K562 (cell line): Measurements from ENCODE around the gene CBX8. TPM values are rescaled to one million over a fixed set of nuclear protein-coding genes. Genes with fewer than 3 reads are reported as not detected.

Experiments
- polyA plus RNA-seq, 8 experiments: library from polyadenylated mRNA; depleted of rRNA in 4 of 8; stranded (reverse) in 5 of 8; unstranded in 3 of 8; fragments of >200 nt; fragmentation: Nextera tagmentation in 2 of 8; fragmentation: Illumina TruSeq in 1 of 8; extraction: Ambion mirVana in 2 of 8; extraction: Trizol in 1 of 8; gene quantifications; 2 replicates each; pipeline versions ENCODE4 v1.2.1 to v1.2.3, GENCODE V29; 2011 to 2014; ENCODE audit warnings: inconsistent platforms in 1 of 8, missing spikeins in 1 of 8
- total RNA-seq, 7 experiments: library from RNA; depleted of rRNA in 6 of 7; stranded (reverse); fragments of >200 nt in 6 of 7; fragmentation: Illumina TruSeq in 2 of 7; extraction: Trizol in 2 of 7; gene quantifications; 2 replicates each; pipeline versions ENCODE4 v1.2.1 to v1.2.3, GENCODE V29; 2011 to 2021; ENCODE audit warnings: low replicate concordance in 1 of 7
- TF ChIP-seq, protein P1 (sequence below): fragments of 450-650 bp; IDR thresholded peaks from 2 replicates; pipeline ENCODE4 v1.6.1; 2016; ENCODE audit warnings: mild to moderate bottlenecking, moderate library complexity

Gene CBX8
- total and polyA plus RNA-seq, 9 of the 15 experiments (the other 6 are each of a cell fraction or from before 2014, with no cell fraction given): 0.08 to 11.9 (median 2.6) TPM

DNA sequence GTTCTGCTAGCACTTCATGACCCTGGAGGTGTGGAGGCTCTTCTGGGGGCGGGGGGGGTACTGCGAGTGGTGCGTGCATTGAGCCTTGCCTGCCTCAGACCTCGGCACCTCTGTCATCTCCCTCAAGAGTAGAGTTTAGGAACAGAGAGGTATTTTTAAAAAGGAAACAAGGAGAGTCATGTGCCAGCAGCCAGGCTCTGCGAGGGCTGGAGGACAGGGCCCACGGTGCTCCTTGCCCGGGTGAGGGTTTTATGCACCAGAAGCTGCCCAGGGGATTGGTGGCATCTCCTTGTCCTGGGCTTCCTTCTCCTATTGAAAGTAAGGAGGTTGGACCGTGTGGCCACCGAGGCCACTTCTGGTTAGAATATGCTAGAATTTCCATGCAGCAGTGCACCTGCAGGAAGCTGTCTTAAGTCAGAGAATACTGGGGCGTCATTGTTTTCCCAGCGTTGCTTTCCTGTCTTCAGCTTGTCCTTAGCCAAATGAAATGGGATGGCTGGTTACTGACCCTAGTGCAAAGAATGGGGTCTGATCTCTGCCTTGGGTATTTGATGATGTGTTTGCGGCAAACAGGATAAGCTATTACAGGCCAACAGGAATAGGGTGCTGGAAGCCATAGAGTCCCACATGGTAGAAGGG is 15.7 kb downstream of the CBX8 start (continued):
- TF ChIP-seq, protein P1, sequence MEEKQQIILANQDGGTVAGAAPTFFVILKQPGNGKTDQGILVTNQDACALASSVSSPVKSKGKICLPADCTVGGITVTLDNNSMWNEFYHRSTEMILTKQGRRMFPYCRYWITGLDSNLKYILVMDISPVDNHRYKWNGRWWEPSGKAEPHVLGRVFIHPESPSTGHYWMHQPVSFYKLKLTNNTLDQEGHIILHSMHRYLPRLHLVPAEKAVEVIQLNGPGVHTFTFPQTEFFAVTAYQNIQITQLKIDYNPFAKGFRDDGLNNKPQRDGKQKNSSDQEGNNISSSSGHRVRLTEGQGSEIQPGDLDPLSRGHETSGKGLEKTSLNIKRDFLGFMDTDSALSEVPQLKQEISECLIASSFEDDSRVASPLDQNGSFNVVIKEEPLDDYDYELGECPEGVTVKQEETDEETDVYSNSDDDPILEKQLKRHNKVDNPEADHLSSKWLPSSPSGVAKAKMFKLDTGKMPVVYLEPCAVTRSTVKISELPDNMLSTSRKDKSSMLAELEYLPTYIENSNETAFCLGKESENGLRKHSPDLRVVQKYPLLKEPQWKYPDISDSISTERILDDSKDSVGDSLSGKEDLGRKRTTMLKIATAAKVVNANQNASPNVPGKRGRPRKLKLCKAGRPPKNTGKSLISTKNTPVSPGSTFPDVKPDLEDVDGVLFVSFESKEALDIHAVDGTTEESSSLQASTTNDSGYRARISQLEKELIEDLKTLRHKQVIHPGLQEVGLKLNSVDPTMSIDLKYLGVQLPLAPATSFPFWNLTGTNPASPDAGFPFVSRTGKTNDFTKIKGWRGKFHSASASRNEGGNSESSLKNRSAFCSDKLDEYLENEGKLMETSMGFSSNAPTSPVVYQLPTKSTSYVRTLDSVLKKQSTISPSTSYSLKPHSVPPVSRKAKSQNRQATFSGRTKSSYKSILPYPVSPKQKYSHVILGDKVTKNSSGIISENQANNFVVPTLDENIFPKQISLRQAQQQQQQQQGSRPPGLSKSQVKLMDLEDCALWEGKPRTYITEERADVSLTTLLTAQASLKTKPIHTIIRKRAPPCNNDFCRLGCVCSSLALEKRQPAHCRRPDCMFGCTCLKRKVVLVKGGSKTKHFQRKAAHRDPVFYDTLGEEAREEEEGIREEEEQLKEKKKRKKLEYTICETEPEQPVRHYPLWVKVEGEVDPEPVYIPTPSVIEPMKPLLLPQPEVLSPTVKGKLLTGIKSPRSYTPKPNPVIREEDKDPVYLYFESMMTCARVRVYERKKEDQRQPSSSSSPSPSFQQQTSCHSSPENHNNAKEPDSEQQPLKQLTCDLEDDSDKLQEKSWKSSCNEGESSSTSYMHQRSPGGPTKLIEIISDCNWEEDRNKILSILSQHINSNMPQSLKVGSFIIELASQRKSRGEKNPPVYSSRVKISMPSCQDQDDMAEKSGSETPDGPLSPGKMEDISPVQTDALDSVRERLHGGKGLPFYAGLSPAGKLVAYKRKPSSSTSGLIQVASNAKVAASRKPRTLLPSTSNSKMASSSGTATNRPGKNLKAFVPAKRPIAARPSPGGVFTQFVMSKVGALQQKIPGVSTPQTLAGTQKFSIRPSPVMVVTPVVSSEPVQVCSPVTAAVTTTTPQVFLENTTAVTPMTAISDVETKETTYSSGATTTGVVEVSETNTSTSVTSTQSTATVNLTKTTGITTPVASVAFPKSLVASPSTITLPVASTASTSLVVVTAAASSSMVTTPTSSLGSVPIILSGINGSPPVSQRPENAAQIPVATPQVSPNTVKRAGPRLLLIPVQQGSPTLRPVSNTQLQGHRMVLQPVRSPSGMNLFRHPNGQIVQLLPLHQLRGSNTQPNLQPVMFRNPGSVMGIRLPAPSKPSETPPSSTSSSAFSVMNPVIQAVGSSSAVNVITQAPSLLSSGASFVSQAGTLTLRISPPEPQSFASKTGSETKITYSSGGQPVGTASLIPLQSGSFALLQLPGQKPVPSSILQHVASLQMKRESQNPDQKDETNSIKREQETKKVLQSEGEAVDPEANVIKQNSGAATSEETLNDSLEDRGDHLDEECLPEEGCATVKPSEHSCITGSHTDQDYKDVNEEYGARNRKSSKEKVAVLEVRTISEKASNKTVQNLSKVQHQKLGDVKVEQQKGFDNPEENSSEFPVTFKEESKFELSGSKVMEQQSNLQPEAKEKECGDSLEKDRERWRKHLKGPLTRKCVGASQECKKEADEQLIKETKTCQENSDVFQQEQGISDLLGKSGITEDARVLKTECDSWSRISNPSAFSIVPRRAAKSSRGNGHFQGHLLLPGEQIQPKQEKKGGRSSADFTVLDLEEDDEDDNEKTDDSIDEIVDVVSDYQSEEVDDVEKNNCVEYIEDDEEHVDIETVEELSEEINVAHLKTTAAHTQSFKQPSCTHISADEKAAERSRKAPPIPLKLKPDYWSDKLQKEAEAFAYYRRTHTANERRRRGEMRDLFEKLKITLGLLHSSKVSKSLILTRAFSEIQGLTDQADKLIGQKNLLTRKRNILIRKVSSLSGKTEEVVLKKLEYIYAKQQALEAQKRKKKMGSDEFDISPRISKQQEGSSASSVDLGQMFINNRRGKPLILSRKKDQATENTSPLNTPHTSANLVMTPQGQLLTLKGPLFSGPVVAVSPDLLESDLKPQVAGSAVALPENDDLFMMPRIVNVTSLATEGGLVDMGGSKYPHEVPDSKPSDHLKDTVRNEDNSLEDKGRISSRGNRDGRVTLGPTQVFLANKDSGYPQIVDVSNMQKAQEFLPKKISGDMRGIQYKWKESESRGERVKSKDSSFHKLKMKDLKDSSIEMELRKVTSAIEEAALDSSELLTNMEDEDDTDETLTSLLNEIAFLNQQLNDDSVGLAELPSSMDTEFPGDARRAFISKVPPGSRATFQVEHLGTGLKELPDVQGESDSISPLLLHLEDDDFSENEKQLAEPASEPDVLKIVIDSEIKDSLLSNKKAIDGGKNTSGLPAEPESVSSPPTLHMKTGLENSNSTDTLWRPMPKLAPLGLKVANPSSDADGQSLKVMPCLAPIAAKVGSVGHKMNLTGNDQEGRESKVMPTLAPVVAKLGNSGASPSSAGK: no peak
